SIG-M5 treated with dmso at 0.1 percent for 504 hours (cell line): ENCODE measurements around the gene OLIG2.

Experiments
- DNase-seq: peaks from one replicate; lab custom pipeline; 2025; ENCODE audit not compliant: unreplicated experiment; lab: John Stamatoyannopoulos, UW

OLIG2 gene

DNA sequence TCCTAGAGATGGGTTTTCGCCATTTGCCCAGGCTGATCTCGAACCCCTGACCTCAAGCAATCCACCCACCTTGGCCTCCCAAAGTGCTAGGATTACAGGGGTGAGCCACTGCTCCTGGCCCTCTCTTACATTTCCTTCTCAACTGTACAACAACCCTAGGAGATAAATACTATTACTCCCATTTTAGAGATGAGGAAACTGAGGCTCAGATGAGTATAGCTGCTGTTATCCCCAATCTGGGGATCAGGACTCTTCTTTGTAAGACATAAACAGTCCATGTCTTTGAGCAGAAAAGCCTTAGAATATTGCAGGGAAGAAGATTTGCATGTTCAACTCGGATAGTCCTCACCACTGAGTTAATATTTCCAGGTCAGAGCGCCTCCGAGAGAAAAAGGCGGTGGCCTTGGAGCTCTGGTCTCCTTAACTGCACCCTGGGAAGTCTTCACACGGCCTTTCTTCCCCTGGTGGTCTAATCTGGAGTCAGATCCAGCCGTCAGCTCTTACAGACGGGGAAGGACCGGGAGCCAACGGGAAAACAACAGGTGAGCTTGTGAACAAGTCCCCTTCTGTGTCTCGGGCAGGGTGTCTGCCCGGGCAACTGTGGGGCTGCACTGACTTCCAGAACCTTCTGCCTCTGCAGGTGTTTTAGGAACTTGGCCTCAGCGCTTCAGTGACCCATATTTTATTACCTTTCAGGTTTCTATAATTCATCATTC, 38.3 kb downstream of the OLIG2 start:
- DNase-seq, result no peak

DNA sequence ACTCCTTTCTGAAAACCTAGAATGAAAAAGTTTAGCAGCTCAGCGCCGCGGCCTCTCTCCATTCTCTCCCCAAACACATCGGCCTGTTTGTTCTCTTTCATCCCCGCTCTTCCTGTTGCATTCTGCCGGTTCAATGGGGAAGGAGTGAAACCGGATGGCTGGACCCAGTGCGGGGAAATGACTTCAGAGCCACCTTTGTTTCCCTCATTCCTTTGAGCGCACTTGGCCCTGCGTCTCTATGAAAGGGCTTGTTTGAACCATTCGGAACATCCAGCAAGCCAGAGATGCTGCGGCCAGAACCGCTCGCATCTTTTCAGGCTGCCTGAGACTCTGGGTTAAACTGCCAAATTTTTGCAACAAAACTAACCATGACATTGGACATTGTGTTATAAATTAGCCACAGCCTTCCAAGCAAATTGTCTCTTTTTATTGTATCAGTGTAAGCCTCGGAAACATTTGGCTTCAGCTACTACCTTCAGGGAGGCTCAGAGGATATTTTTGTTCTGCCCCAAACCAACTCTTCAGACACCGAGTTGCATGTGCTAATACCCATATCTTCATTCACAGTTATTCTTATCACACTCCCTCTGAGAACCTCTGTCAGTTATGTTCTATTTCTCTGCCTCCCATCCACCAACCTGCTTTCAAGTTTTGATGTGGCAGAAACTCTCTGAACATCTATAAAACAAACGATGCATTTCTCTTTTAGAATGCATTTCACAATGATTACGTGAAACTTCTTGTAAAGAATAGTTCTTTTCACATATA, 39.1 kb downstream of the OLIG2 start:
- DNase-seq, result no peak

DNA sequence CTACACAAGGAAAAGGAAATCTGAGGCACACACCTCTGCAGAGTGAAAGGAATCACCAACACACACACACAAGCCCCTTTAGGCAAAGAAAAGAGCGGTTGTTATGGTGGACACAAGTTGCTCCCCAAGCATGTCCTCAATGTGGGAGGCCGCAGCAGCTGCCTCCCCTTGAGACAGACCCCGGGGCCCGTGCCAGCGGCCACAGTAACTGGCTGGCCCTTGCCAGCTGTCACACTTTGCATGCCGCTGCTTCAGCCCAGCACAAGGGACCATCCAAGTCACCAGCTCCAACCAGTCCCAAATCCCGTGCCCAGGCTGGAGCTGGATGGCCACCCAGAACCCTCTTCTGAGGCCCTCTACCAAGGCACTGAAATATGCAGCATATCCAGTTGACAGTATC, 41.3 kb downstream of the OLIG2 start:
- no peak for DNase-seq

DNA sequence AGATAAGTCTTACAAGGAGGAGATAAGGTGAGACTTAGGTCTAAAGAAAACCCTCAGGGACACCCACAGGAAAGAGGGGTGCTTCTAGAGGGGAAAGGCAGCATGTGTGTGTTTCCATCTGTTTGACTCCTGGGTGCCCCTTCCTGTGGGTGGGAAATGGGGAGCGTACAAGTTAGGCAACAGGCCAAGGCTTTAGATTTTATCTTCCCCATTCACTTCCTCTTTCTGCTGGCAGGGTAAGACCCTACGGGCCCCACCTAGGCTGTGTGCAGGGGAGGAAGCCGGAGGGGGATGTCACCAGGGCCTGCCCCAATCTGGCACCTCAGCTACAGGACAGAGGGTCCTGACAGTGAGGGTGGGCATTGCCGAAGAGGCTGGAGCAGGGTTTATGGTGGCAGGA, 41.7 kb downstream of the OLIG2 start:
- DNase-seq, result peak; percentile 89

DNA sequence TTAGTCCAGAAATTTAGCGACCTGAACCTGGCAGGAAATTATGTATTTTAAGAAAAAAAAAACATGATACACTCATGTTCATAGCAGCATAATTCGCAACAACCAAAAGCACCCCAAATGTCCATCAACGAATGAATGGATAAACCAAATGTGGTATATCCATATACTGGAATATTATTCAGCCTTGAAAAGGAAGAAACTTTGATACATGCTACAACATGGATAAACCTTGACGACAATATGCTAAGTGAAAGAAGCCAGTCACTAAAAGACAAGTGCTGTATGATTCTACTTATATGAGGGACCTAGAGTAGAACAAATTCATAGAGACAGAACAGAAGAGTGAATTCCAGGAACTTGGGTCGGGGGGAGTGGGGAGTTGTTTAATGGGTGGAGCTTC, 43.5 kb downstream of the OLIG2 start:
- no peak for DNase-seq

DNA sequence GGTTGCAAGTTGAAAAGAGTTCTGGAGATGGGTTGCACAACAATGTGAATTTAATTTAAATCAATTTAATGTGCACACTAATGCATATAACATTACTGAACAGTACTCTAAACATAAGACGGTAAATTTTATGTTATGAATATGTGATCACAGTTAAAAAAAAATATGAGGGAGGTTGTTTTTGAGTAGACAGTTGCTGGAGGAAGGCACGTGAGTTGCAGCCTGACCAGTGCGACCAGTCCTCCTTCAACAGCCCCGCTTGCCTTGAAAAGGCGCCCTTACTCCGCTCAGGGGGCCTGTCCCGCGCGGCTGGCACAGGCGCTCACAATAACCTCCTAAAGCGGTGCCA, 43.9 kb downstream of the OLIG2 start:
- DNase-seq, result no peak

DNA sequence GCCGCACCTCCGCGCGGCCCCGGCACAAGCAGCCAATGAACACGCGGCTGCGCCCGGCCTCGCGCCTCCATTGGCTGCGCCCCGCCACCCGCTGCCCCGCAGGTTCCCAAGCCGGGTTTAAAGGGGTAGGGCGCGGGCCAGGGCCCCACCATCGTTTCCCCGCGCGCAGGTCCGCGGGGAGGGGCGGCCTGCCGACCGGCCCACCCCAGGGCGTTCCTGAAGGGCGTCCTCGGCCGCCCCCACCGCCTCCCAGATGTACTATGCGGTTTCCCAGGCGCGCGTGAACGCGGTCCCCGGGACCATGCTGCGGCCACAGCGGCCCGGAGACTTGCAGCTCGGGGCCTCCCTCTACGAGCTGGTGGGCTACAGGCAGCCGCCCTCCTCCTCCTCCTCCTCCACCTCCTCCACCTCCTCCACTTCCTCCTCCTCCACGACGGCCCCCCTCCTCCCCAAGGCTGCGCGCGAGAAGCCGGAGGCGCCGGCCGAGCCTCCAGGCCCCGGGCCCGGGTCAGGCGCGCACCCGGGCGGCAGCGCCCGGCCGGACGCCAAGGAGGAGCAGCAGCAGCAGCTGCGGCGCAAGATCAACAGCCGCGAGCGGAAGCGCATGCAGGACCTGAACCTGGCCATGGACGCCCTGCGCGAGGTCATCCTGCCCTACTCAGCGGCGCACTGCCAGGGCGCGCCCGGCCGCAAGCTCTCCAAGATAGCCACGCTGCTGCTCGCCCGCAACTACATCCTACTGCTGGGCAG, 44.4 kb downstream of the OLIG2 start, which contains the start of gene OLIG1:
OLIG1 (plus strand) TSS at position 148 of the 750 bp plus-strand sequence; CDS start at position 254, 106 bp downstream.
- peak; percentile 49 for DNase-seq

DNA sequence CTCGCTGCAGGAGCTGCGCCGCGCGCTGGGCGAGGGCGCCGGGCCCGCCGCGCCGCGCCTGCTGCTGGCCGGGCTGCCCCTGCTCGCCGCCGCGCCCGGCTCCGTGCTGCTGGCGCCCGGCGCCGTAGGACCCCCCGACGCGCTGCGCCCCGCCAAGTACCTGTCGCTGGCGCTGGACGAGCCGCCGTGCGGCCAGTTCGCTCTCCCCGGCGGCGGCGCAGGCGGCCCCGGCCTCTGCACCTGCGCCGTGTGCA, 44.9 kb downstream of the OLIG2 start:
- DNase-seq, result no peak

DNA sequence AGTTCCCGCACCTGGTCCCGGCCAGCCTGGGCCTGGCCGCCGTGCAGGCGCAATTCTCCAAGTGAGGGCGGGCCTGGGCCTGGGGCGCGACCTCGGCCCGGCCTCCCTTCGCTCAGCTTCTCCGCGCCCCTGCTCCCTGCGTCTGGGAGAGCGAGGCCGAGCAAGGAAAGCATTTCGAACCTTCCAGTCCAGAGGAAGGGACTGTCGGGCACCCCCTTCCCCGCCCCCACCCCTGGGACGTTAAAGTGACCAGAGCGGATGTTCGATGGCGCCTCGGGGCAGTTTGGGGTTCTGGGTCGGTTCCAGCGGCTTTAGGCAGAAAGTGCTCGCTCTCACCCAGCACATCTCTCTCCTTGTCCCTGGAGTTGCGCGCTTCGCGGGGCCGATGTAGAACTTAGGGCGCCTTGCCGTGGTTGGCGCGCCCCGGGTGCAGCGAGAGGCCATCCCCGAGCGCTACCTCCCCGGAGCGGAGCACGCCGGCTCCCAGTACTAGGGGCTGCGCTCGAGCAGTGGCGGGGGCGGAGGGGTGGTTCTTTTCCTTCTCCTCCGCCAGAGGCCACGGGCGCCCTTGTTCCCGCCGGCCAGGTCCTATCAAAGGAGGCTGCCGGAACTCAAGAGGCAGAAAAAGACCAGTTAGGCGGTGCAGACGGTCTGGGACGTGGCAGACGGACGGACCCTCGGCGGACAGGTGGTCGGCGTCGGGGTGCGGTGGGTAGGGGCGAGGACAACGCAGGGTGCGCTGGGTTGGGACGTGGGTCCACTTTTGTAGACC, 45.4 kb downstream of the OLIG2 start:
- peak; percentile 16 for DNase-seq

DNA sequence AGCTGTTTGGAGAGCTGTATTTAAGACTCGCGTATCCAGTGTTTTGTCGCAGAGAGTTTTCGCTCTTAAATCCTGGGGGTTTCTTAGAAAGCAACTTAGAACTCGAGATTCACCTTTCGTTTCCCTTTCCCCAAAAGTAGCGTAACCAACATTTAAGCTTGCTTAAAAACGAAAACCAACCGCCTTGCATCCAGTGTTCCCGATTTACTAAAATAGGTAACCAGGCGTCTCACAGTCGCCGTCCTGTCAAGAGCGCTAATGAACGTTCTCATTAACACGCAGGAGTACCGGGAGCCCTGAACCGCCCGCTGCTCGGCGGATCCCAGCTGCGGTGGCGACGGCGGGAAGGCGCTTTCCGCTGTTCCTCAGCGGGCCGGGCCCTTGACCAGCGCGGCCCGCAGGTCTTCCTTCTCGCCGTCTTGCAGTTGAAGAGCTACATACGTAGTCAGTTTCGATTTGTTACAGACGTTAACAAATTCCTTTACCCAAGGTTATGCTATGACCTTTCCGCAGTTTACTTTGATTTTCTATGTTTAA, 46.1 kb downstream of the OLIG2 start:
- no peak for DNase-seq

DNA sequence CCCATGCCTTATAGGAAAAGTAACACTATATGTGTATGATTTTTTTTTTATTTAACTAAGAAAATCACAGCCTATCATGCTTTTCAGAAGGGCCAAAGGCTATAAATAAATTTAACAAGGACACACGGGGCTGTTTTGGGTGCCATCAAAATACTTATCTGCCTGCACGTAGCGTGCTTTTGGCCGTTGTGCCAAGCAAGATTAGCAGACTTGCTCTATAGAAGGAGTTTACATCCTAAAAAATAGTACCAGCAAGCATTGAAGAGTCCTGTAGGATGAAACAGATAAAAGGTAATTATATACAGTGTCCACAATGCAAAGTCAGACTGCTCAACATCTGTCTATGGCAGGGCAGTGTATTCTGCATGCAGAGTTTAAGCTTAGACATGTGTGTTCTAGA, 47.9 kb downstream of the OLIG2 start:
- DNase-seq, result no peak

DNA sequence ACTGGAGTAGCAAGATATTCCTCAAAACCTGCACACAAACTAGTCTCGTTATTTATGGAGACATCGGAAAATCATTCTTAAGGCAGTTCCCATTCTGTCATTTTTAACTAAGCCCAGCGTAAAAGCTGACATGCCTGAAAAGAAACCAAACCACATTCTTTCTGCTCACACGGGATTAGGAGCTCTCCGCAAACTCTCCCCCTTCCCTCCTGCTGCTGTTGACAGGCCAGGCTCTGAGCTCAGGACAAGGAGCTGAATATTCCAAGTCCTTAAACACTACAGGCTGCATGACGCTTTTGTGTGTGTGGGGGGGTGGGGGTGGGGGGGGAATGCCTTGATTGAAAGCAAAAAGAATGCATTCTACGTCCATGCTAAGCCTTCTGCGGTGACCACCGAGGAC, 49.4 kb downstream of the OLIG2 start:
- no peak for DNase-seq

DNA sequence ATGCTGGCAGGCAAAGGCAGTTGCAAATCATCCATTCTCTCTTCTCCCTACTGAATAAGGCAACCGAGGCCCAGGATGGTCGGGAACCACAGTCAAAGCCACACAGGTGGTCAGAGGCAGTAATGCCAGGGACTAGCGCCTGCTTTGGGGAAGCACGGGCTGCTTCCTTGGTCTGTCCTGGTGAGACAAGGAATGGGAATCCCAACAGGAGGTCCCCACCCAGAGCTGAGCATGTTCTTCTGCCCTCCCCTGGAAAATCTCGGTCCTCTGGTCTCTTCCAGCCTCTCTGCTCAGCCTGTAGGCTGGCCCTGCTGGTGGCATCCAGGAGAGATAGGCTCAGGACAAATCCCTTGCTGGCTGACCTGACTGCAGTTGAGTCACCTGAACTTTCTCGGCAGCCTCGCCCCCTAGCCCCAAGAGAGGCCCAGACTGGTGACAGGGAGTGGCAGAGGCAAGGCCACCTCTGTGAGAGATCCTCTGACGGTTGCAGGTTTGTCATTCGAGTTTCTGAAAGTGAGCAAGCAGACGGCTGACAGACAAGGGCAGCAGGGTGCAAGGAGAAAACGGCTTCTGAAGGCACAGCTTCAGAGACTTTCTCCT, 50.0 kb downstream of the OLIG2 start:
- no peak for DNase-seq

DNA sequence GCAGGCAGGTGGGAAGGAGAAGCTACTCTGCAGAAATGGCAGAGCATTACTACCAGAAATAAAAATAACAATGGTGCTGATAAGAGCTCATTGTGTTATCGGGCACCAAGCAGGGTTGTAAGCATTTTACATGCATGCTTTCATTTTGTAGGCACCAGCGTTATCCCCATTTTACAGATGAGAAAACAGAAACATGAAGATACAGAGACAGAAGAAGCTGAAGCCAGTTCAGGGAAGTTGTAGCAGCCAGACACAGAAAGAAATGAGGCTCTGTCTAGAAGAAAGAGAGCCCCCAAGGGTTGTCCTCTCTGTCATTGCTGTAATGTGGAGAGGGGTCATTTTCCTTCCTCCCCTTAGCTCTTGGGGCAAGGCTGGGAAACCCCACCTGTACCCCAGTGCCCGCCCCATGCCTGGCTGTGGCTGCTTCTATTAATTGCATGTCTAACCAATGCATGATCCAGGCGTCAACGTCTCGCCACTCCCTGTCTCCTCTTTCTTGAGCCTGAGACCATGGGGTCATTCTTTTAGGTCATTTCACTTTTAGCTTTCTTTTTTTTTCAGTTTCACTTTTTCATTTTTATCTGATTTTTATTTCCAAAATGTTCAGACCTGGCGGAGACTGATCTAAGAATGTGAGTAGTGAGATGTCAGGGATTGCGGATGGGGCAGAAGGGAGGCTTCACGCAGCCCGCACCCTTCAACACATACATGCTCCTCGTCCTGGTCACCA, 51.0 kb downstream of the OLIG2 start:
- DNase-seq, result no peak
